OCI-M1 (cell line): ENCODE measurements around the gene POC1A.

Source experiments
- DNase-seq: peaks from one replicate; lab custom pipeline; 2025; lab: John Stamatoyannopoulos, UW

POC1A gene

DNA sequence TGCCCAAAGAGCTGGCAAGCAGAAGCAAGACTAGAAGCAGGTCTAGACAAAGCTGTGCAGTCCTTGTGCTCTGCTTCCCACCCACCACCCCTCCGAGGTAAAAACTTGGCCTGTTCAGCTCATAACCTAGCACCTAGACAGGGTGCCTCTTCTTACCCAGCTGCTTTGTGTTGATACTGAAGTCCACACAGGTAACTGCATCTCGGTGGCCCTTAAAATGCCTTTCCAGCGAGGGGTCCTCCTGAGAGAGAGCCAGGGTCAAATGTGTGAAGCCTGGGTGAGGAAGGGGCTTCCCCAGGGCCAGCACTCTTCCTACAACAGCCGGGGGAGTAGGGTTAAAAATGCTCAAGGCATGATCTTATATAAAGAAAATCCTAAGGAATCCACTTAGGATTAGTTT lies 3.4 kb downstream of the POC1A start:
- no peak for DNase-seq

GRCh38 chr3:52150357-52150756 lies 3.9 kb downstream of the POC1A start:
- no peak for DNase-seq

- no peak for DNase-seq
Measured at GRCh38 chr3:52149726-52150125, 4.5 kb downstream of the POC1A start.

- no peak for DNase-seq
Measured at GRCh38 chr3:52149021-52149420, 5.2 kb downstream of the POC1A start.

GRCh38 chr3:52147804-52148203 lies 6.4 kb downstream of the POC1A start:
- no peak for DNase-seq

DNA sequence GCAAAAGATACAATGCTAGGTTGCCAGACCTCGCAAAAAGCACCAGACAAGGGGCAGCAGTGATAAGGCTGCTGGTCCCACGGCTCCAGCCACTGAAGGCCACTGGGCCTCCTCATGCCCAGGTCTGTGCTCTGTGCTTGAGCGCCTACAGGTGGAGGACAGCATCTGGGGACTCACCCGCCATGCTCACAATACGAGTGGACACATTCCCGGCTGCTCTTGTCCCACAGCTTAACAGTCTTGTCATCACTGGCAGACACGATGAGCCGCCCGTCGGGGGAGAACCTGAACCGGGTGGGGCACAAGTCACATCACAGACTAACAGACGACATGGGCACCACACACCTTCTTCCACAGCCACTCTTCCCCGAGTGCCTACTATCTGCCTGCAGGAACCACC lies 7.4 kb downstream of the POC1A start:
- DNase-seq = no peak

DNA sequence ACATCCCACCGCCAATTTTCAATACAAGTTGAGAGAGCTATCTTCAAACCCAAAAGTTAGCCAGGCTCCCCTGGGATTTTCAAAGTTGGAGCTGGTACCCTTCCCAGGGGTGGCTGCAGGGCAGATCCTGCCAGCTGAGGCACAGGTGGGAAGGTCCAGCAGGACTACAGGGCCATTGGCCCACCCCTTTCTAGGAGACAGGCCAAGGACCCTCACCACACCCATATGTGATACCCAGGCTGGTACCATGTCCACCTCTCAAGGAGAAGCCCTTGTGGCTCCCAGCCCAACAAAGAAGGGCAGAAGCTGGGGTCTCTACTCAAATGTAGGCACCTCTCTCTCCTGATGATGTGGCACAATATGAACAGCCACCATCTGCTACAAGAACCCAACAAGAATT lies 8.0 kb downstream of the POC1A start:
- DNase-seq = no peak

- DNase-seq = no peak
Measured at GRCh38 chr3:52145736-52146110, 8.5 kb downstream of the POC1A start.

DNA sequence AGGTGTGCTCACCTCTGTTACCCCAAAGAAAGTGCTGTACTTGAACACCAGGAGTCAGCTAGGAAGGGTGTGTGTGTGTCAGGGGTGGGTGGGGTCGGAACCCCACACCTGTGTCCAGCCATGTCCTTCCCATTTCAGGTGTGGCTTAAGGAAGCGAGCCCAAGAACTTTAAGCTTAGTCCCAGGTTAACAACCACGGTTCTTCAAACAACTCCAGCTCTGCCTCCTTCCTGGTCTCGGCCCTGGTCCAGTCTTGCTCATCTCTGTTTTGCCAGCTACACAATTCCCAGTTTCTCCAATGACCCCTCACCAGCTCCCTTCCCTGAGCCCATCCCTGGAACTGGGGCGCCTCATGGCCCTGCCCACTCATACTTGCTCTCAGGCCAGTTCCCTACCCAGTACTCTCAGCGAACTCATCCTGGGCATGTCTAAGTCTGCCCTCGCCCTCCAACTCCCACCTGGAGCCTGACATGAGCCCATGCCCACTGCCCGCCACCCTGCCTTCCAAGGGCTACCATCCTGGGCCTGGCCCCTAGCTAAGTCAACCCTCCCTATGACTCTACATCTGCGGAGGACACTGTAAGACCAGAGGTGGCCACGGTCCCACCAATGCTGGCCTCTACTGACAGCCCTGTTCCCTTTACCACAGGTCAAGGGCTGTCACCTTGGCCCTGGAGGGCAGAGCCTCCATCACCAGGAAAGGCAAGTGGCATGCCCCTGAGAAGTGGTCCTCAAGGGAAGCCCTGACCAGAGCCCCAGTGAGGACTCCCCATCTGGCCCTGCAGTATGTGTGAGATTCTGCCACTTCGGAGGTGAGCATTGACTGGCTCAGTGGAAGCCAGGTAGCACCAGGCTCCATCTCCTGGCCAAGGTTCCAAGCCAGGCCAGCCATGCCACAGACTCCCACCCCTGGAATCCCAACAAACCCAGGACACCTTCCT lies 9.2 kb downstream of the POC1A start:
- DNase-seq = no peak

- DNase-seq = peak; percentile 74
Measured at GRCh38 chr3:52144034-52144795, 10.0 kb downstream of the POC1A start.

- DNase-seq = no peak
Measured at GRCh38 chr3:52143616-52144015, 10.6 kb downstream of the POC1A start.

DNA sequence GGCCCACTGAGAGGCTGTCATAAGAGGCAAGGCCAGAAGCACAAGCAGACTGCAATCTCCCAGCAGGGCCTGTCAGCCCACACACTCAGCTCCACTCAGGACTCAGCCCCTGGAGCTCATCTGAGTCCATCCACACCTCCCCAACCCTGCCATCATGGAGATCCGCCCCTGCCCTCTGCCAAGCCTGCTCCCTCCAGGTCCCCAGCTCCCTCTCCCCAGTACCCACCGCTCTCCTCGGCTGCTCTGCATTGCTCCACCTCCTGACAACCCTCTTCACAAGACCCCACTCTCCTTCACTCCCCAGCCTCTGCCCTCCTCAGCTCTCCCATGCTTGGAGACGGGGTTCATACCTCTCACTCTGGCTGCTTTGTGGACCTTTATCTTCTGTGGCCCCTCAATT lies 11.1 kb downstream of the POC1A start:
- no peak for DNase-seq

GRCh38 chr3:52141751-52142150 lies 12.5 kb downstream of the POC1A start:
- DNase-seq = no peak

GRCh38 chr3:52140769-52141168 lies 13.5 kb downstream of the POC1A start:
- DNase-seq = no peak

DNA sequence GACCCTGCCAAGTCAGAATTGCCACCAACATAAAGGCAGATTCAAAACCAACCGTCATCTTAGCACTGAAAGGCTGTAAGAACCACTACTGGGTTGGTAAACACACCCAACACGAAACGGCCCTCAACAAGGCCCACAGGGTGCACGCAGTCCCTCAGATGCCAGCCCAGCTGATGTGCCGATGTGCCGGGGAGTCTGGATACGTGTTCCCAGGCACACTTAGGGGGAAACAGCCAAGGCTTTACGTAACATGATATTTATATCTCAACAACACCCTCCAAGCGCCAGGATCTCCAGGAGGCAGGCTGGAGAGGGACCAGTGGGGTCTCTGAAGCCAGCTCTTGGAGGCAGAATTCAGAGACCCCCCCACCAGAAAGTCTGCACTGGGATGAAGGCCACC lies 14.2 kb downstream of the POC1A start:
- no peak for DNase-seq

- DNase-seq = no peak
Measured at GRCh38 chr3:52137311-52137710, 16.9 kb downstream of the POC1A start.

DNA sequence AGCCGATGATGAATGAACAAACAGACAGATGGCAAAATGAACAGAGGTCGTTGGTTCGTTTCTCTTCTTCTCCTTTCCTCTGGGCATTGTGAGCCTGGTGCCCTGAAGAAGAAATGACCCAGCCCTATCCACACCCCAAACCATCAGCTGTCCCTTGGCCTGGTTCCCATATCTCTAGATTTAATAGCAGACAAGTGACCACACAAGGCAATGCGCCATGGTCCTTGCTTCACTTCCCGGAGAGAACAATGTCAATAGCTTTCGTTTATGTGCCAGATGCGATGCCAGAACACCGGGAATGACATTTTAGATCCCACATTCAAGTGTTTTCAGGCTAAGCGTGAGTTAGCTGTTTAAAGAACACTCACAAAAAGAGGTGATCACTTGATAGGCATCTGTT lies 17.7 kb downstream of the POC1A start:
- no peak for DNase-seq

DNA sequence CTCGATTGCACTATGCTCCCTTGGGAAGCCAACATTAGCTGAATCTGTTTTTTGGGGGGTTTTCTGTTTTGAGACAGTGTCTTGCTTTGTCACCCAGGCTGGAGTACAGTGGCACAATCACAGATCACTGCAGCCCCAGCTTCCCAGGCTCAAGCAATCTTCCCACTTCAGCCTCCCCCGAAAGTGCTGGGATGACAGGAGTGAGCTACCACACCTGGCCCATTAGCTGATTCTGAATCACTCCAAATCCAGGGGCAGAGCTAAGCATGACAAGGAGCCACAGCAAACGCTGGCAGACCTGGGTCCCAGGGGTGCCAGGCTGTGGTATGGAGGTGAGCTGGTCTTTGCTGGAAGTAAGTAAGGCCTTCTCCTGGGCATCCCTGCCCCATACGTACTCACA lies 18.9 kb downstream of the POC1A start:
- DNase-seq = no peak

DNA sequence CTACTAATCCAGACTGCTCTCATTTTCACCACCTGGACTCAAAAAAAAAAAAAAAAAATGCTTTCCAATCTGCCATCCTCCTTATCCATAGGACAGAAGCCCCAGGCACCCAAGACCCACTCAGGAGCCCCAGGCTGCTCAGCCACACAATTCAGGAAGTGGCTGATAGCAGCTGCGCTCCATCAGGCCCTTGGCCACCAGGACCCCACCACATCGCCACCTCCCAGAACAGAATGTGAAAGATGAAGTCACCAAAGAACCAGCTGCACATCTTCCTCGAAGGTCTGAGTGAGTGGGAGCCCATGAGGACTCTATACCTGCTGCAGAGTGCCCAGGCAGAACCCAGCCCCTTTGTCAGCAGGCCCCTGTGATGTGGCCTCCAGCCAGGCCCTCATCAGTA lies 19.5 kb downstream of the POC1A start:
- no peak for DNase-seq

- no peak for DNase-seq
Measured at GRCh38 chr3:52132930-52133329, 21.3 kb downstream of the POC1A start.

DNA sequence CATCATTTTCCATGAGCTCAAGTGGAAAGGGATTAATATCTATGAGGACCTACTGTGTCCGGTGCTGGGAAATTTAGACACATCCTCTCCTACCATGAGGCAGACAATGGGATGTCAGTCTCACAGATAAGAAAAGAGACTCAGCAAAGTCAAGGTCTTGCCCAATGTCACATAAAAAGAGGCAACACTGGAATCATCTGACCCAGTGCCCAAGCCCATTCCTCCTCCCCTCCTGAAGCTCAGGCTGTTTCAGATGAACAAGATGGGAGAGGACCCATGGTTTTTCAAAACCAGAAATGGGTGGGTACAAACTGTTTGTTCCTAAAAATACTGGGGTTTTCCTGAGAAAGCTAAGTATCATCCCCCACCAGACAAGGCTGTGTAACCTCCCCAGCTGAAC lies 22.2 kb downstream of the POC1A start:
- DNase-seq = no peak

- DNase-seq = no peak
Measured at GRCh38 chr3:52130966-52131622, 23.1 kb downstream of the POC1A start.
